GM19099 (cell line): ENCODE measurements around the gene ARL5A.

Experiments used
- POLR2A ChIP-seq: IDR thresholded peaks from 3 replicates; pipeline ENCODE4 v1.6.1; 2011; ENCODE audit warnings: low read depth; ENCODE audit not compliant: insufficient read length; ENCODE audit errors: extremely low read depth

ARL5A gene

GRCh38 chr2:151766437-151767153 lies 61.6 kb downstream of the ARL5A start:
- TF ChIP-seq POLR2A = no peak

GRCh38 chr2:151765760-151766410 lies 62.3 kb downstream of the ARL5A start:
- TF ChIP-seq POLR2A = no peak

- TF ChIP-seq POLR2A = no peak
Measured at GRCh38 chr2:151762694-151763093, 65.5 kb downstream of the ARL5A start.

- TF ChIP-seq POLR2A = no peak
Measured at GRCh38 chr2:151761687-151762086, 66.5 kb downstream of the ARL5A start.

GRCh38 chr2:151761193-151761592 lies 67.0 kb downstream of the ARL5A start:
- no peak for TF ChIP-seq POLR2A

GRCh38 chr2:151760139-151760650 lies 68.0 kb downstream of the ARL5A start:
- TF ChIP-seq POLR2A = no peak

GRCh38 chr2:151758744-151759143 lies 69.5 kb downstream of the ARL5A start:
- TF ChIP-seq POLR2A = no peak

- TF ChIP-seq POLR2A = no peak
Measured at GRCh38 chr2:151757861-151758260, 70.4 kb downstream of the ARL5A start.

- TF ChIP-seq POLR2A = no peak
Measured at GRCh38 chr2:151756820-151757219, 71.4 kb downstream of the ARL5A start.

- no peak for TF ChIP-seq POLR2A
Measured at GRCh38 chr2:151754253-151754897, 73.8 kb downstream of the ARL5A start.

GRCh38 chr2:151753540-151753939 lies 74.7 kb downstream of the ARL5A start:
- TF ChIP-seq POLR2A = no peak
